Caco-2 (cell line): ENCODE results near the gene ADCY6. TPM values are rescaled to one million over a fixed set of nuclear protein-coding genes. Genes with fewer than 3 reads are reported as not detected.

ENCODE experiments used
- BruUV-seq: library from RNA; stranded (reverse); fragments of 400-500 nt; replicated peaks from 2 replicates; lab custom pipeline; 2021; lab: Mats Ljungman, UMichigan
- CTCF ChIA-PET: fragments of 300-600 bp; sonication (Branson Sonifier 250); formaldehyde crosslinking; loops from one replicate; lab custom pipeline; 2022; ENCODE audit warnings: antibody characterized with exemption; lab: Charles Lee
- POLR2A ChIA-PET: fragments of 300-600 bp; sonication (Branson Sonifier 250); formaldehyde crosslinking; loops from one replicate; lab custom pipeline; 2022; ENCODE audit warnings: antibody characterized with exemption; lab: Charles Lee
- DNase-seq, 2 experiments: peaks; one replicate each; pipeline versions ENCODE4 v3.0.0 to v3.0.0-alpha.2; 2020 to 2022
- H3K27me3 ChIP-seq: replicated peaks from 2 replicates; pipeline ENCODE4 v1.6.0; 2011; ENCODE audit warnings: low read length; ENCODE audit not compliant: control insufficient read depth, insufficient read depth
- H3K36me3 ChIP-seq: 2 replicates; pipeline ENCODE4 v1.5.1; 2011; ENCODE audit warnings: low read length; ENCODE audit not compliant: control insufficient read depth, insufficient read depth
- H3K4me1 ChIP-seq: fragments of 250-450 bp; sonication (Bioruptor Pico); 2 replicates; pipeline ENCODE4 v1.5.1; 2020; ENCODE audit warnings: mild to moderate bottlenecking
- H3K4me3 ChIP-seq: 2 replicates; pipeline ENCODE4 v1.5.1; 2011; ENCODE audit warnings: low read depth, mild to moderate bottlenecking, control low read depth, low read length
- H3K9me3 ChIP-seq: fragments of 250-450 bp; sonication (Bioruptor Pico); 2 replicates; pipeline ENCODE4 v1.5.1; 2020; ENCODE audit warnings: mild to moderate bottlenecking, moderate library complexity
- H3K27ac Mint-ChIP-seq: one replicate; pipeline ENCODE4 v1.8.0; 2022; ENCODE audit warnings: mixed read lengths; ENCODE audit not compliant: unreplicated experiment
- H3K27me3 Mint-ChIP-seq: one replicate; pipeline ENCODE4 v1.8.0; 2022; ENCODE audit warnings: mixed read lengths; ENCODE audit not compliant: insufficient read depth, unreplicated experiment
- H3K36me3 Mint-ChIP-seq: one replicate; pipeline ENCODE4 v1.8.0; 2022; ENCODE audit warnings: mild to moderate bottlenecking, mixed read lengths; ENCODE audit not compliant: insufficient read depth, unreplicated experiment
- H3K4me1 Mint-ChIP-seq: one replicate; pipeline ENCODE4 v1.8.0; 2022; ENCODE audit warnings: low read depth, mixed read lengths; ENCODE audit not compliant: unreplicated experiment
- H3K4me3 Mint-ChIP-seq: one replicate; pipeline ENCODE4 v1.8.0; 2022; ENCODE audit warnings: mild to moderate bottlenecking, moderate library complexity, mixed read lengths; ENCODE audit not compliant: unreplicated experiment
- H3K9me3 Mint-ChIP-seq: one replicate; pipeline ENCODE4 v1.8.0; 2022; ENCODE audit warnings: mixed read lengths; ENCODE audit not compliant: unreplicated experiment
- CTCF ChIP-seq, 2 experiments: fragments of 200-600 bp in 1 of 2; IDR thresholded peaks; 1 replicate in 1 of 2; 2 replicates in 1 of 2; pipeline versions ENCODE4 v1.5.1 to v1.8.0; 2011 to 2022; ENCODE audit warnings: antibody characterized with exemption in 1 of 2, control low read depth in 1 of 2, inconsistent platforms in 1 of 2, low read depth in 1 of 2, low read length in 1 of 2, mild to moderate bottlenecking in 1 of 2, moderate library complexity in 1 of 2; ENCODE audit not compliant: insufficient read depth in 1 of 2, severe bottlenecking in 1 of 2, unreplicated experiment in 1 of 2
- intact Hi-C: fragments of 100-400 bp; cut with micrococcal nuclease; formaldehyde crosslinking; loops from one replicate; pipeline ENCODE4 v1.10.0; 2022; ENCODE audit not compliant: unreplicated experiment
- total RNA-seq: library from RNA; stranded (reverse); gene quantifications from 2 replicates; pipeline ENCODE4 v1.2.3, GENCODE V29; 2022

The ADCY6 gene
- total RNA-seq, 1 experiment from 2014 or later: 89.8 TPM

- H3K36me3 Mint-ChIP-seq: peaks cover 54% of the 10 kb centered on the region
- H3K9me3 ChIP-seq: no peaks in the 10 kb centered on the region
- 0 out of 2 replicates have a peak, but pooled peaks cover 3% of the 10 kb centered on the region for H3K4me1 ChIP-seq
- H3K9me3 Mint-ChIP-seq: no peaks in the 10 kb centered on the region
- DNase-seq: no peak
- H3K4me1 Mint-ChIP-seq: no peaks in the 10 kb centered on the region
- no peak for TF ChIP-seq CTCF (IDR thresholded peaks at IDR 0.05; ENCODE audit: insufficient read depth in 1 of 2, low read depth in 1 of 2, low read length in 1 of 2, severe bottlenecking in 1 of 2, unreplicated experiment in 1 of 2)
- H3K36me3 ChIP-seq: peaks cover 7% of the 10 kb centered on the region
- no peak overlapping the region for H3K4me3 ChIP-seq
- no peak overlapping the region for H3K4me3 Mint-ChIP-seq
- POLR2A ChIA-PET: interaction anchor here (0.8 kb wide), 1 partner anchor 22 kb away, joined by 3 read pairs; no protein-coding TSS in a partner anchor
- H3K27ac Mint-ChIP-seq: no peak overlapping the region
- no peaks in the 10 kb centered on the region for H3K27me3 ChIP-seq
- intact Hi-C loops: no loop called here
- no peaks in the 10 kb centered on the region for H3K27me3 Mint-ChIP-seq
- BruUV-seq: no TSS peak
- CTCF ChIA-PET: no interaction called here
Measured at GRCh38 chr12:48767521-48767920, 21.4 kb downstream of the ADCY6 start.

- peaks cover 54% of the 10 kb centered on the region for H3K36me3 Mint-ChIP-seq
- DNase-seq: no peak
- H3K27ac Mint-ChIP-seq: no peak overlapping the region
- intact Hi-C loops: no loop called here
- no TSS peak for BruUV-seq
- no peaks in the 10 kb centered on the region for H3K9me3 Mint-ChIP-seq
- ChIA-PET CTCF (no interaction called here), POLR2A (no interaction called here)
- peaks cover 7% of the 10 kb centered on the region; the same call in 1 of the 2 replicates for H3K36me3 ChIP-seq
- H3K9me3 ChIP-seq: no peaks in the 10 kb centered on the region
- H3K4me1 ChIP-seq: 0 out of 2 replicates have a peak, but pooled peaks cover 3% of the 10 kb centered on the region
- H3K27me3 ChIP-seq: no peaks in the 10 kb centered on the region
- H3K4me3 ChIP-seq: no peak overlapping the region
- H3K27me3 Mint-ChIP-seq: no peaks in the 10 kb centered on the region
- no peaks in the 10 kb centered on the region for H3K4me1 Mint-ChIP-seq
- no peak for TF ChIP-seq CTCF (IDR thresholded peaks at IDR 0.05; ENCODE audit: insufficient read depth in 1 of 2, low read depth in 1 of 2, low read length in 1 of 2, severe bottlenecking in 1 of 2, unreplicated experiment in 1 of 2)
- no peak overlapping the region for H3K4me3 Mint-ChIP-seq
Measured at GRCh38 chr12:48767047-48767446, 21.8 kb downstream of the ADCY6 start.

- TF ChIP-seq CTCF (IDR thresholded peaks at IDR 0.05; ENCODE audit: insufficient read depth in 1 of 2, low read depth in 1 of 2, low read length in 1 of 2, severe bottlenecking in 1 of 2, unreplicated experiment in 1 of 2): no peak
- H3K4me1 ChIP-seq: 0 out of 2 replicates have a peak, but pooled peaks cover 3% of the 10 kb centered on the region
- H3K9me3 ChIP-seq: no peaks in the 10 kb centered on the region
- CTCF ChIA-PET: interaction anchor here (1.0 kb wide), 1 partner anchor 87 kb away, joined by 4 read pairs; no protein-coding TSS in a partner anchor
- Mint-ChIP-seq H3K27ac (no peak overlapping the region), H3K4me1 (no peaks in the 10 kb centered on the region), H3K4me3 (no peak overlapping the region), H3K9me3 (no peaks in the 10 kb centered on the region), H3K27me3 (no peaks in the 10 kb centered on the region), H3K36me3 (peaks cover 50% of the 10 kb centered on the region)
- no peaks in the 10 kb centered on the region for H3K27me3 ChIP-seq
- H3K4me3 ChIP-seq: no peak overlapping the region
- H3K36me3 ChIP-seq: peaks cover 7% of the 10 kb centered on the region; the same call in 1 of the 2 replicates
- intact Hi-C loops: no loop called here
- POLR2A ChIA-PET: no interaction called here
- BruUV-seq: no TSS peak
- no peak for DNase-seq
Measured at GRCh38 chr12:48765753-48766162, 23.1 kb downstream of the ADCY6 start.
